Measurements from ENCODE around the gene VWA8.
A peak's percentile ranks its signal among the peaks of the same experiment; 100 is the strongest.

VWA8 gene

DNA sequence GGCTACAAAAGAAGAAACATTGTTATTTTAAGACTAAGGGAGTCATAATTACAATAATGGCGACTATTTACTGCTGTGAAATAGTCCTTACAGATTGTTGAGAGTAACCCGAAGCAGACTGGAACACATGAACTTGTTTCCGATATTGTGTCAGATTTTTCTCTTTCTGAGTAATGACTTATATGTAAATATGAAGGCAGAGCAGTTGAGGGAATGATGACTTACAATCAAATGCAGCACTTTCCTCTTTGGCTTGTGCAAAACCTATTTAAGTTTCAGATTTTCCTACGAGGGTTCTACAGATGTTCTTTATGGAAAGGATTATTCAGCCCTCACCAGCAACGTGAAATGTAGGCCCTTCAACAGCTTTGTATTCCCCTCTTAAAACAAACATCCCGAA lies 304.9 kb downstream of the VWA8 start (continued):
- no peak for TF ChIP-seq ZSCAN18 (tag by site-specific recombination; IDR thresholded peaks at IDR 0.05)

GRCh38 chr13:41654796-41655195 lies 306.1 kb downstream of the VWA8 start:
- CTCF ChIA-PET: interaction anchor here (0.7 kb wide), 1 partner anchor 268 kb away, joined by 3 read pairs; no protein-coding TSS in a partner anchor
- no peak overlapping the region for H3K4me3 ChIP-seq (ENCODE audit: low read depth, low read length)
- POLR2A ChIA-PET: no interaction called here
- no peaks in the 10 kb centered on the region for H3K4me1 ChIP-seq (ENCODE audit: control insufficient read depth, insufficient read depth, low read length)
- no peak overlapping the region for H3K27ac ChIP-seq (ENCODE audit: extremely low read depth, low read depth, low read length)
- TF ChIP-seq ZNF274 (IDR thresholded peaks at IDR 0.05; ENCODE audit: low read length): no peak
- no peak for TF ChIP-seq ZNF274 (tag by site-specific recombination; IDR thresholded peaks at IDR 0.05; ENCODE audit: borderline replicate concordance)
- TF ChIP-seq ZNF658 (tag by site-specific recombination; IDR thresholded peaks at IDR 0.05): no peak
- no peak for TF ChIP-seq YY1 (tag by site-specific recombination; IDR thresholded peaks at IDR 0.05)
- no peak for TF ChIP-seq ZNF394 (tag by site-specific recombination; IDR thresholded peaks at IDR 0.05; ENCODE audit: borderline replicate concordance)
- TF ChIP-seq ZNF529 (tag by site-specific recombination; IDR thresholded peaks at IDR 0.05; ENCODE audit: insufficient replicate concordance): no peak
- TF ChIP-seq ZFP3 (tag by site-specific recombination; IDR thresholded peaks at IDR 0.05; ENCODE audit: low read depth): no peak
- TF ChIP-seq YY2 (tag by site-specific recombination; IDR thresholded peaks at IDR 0.05): no peak
- no peak for TF ChIP-seq ZNF19 (tag by site-specific recombination; IDR thresholded peaks at IDR 0.05; ENCODE audit: low read depth)
- TF ChIP-seq ZNF623 (tag by site-specific recombination; IDR thresholded peaks at IDR 0.05): no peak
- no peak for TF ChIP-seq ZNF670 (tag by site-specific recombination; IDR thresholded peaks at IDR 0.05; ENCODE audit: low read depth)
- no peak for TF ChIP-seq TCF7L2 (IDR thresholded peaks at IDR 0.05; ENCODE audit: borderline replicate concordance, low read depth, low read length)
- no peak for TF ChIP-seq ZNF335 (tag by site-specific recombination; conservative IDR thresholded peaks at IDR 0.05)
- TF ChIP-seq ZNF292 (tag by site-specific recombination; IDR thresholded peaks at IDR 0.05; ENCODE audit: borderline replicate concordance, low read depth): no peak
- no peaks in the 10 kb centered on the region for H3K9me3 ChIP-seq (ENCODE audit: control insufficient read depth, insufficient read depth, low read depth, low read length)
- H3K36me3 ChIP-seq (ENCODE audit: control insufficient read depth in 2 of 2, insufficient read depth in 1 of 2, low read length in 2 of 2): no peaks in the 10 kb centered on the region

DNA sequence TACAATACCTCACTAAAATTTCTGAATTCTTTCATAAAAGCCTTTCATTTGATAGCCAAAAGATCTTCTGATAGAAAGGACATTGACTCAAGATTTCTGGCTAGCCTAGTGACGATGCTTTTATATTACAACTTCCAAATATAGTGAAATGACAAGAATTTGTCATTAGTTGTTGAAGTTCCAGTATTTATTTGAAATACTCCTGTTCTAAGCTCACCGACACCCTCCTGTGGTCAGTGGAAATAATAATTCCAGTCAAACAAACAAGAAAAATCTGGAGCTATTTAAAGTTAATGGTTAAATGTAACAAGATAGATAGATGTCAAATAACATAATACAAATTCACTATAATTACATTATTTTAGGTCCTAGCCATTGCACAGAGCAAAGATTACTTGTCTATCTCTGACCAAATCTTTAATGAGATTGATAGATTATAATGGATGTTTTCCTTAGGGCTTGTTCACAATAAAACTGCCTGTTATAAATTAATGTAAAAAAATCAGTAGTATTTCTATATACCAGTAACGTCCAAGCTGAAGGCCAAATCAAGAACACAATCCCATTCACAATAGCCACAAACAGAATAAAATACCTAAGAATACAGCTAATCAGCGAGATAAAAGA lies 308.1 kb downstream of the VWA8 start:
- no peaks in the 10 kb centered on the region for H3K4me1 ChIP-seq (ENCODE audit: control insufficient read depth, insufficient read depth, low read length)
- no peak overlapping the region for H3K27ac ChIP-seq (ENCODE audit: extremely low read depth, low read depth, low read length)
- no peak overlapping the region for H3K4me3 ChIP-seq (ENCODE audit: low read depth, low read length)
- POLR2A ChIA-PET: interaction anchor here (1.0 kb wide), 1 partner anchor 295 kb away, joined by 3 read pairs; no protein-coding TSS in a partner anchor
- H3K9me3 ChIP-seq (ENCODE audit: control insufficient read depth, insufficient read depth, low read depth, low read length): no peaks in the 10 kb centered on the region
- no peaks in the 10 kb centered on the region for H3K36me3 ChIP-seq (ENCODE audit: control insufficient read depth in 2 of 2, insufficient read depth in 1 of 2, low read length in 2 of 2)
- CTCF ChIA-PET: interaction anchor here (0.6 to 1.9 kb wide), 15 partner anchors 15 to 668 kb away, joined by 3 to 7 read pairs (median 4); no protein-coding TSS in a partner anchor
- TF ChIP-seq, protein P1, sequence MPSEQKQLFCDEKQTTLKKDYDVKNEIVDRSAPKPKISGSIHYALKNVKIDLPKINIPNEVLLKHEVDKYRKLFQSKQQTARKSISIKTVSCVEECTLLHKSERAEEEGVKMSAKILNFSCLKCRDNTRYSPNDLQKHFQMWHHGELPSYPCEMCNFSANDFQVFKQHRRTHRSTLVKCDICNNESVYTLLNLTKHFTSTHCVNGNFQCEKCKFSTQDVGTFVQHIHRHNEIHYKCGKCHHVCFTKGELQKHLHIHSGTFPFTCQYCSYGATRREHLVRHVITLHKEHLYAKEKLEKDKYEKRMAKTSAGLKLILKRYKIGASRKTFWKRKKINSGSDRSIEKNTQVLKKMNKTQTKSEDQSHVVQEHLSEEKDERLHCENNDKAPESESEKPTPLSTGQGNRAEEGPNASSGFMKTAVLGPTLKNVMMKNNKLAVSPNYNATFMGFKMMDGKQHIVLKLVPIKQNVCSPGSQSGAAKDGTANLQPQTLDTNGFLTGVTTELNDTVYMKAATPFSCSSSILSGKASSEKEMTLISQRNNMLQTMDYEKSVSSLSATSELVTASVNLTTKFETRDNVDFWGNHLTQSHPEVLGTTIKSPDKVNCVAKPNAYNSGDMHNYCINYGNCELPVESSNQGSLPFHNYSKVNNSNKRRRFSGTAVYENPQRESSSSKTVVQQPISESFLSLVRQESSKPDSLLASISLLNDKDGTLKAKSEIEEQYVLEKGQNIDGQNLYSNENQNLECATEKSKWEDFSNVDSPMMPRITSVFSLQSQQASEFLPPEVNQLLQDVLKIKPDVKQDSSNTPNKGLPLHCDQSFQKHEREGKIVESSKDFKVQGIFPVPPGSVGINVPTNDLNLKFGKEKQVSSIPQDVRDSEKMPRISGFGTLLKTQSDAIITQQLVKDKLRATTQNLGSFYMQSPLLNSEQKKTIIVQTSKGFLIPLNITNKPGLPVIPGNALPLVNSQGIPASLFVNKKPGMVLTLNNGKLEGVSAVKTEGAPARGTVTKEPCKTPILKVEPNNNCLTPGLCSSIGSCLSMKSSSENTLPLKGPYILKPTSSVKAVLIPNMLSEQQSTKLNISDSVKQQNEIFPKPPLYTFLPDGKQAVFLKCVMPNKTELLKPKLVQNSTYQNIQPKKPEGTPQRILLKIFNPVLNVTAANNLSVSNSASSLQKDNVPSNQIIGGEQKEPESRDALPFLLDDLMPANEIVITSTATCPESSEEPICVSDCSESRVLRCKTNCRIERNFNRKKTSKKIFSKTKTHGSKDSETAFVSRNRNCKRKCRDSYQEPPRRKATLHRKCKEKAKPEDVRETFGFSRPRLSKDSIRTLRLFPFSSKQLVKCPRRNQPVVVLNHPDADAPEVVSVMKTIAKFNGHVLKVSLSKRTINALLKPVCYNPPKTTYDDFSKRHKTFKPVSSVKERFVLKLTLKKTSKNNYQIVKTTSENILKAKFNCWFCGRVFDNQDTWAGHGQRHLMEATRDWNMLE (tag by site-specific recombination; conservative IDR thresholded peaks at IDR 0.05; ENCODE audit: low read depth): no peak
- no peak for TF ChIP-seq TCF7L2 (IDR thresholded peaks at IDR 0.05; ENCODE audit: borderline replicate concordance, low read depth, low read length)
- TF ChIP-seq ZNF654 (tag by site-specific recombination; IDR thresholded peaks at IDR 0.05; ENCODE audit: low read depth): peak; percentile 59
- TF ChIP-seq PRDM2 (tag by site-specific recombination; IDR thresholded peaks at IDR 0.05; ENCODE audit: borderline replicate concordance): no peak
- TF ChIP-seq ZNF426 (tag by site-specific recombination; IDR thresholded peaks at IDR 0.05): no peak
- TF ChIP-seq OSR2 (tag by site-specific recombination; IDR thresholded peaks at IDR 0.05): no peak
